Esophagus muscularis mucosa (tissue), 3 donors: ENCODE data around the gene NTM.

ENCODE experiments used
- CTCF ChIP-seq, 3 experiments: fragments of 200-600 bp in 2 of 3; fragments of 450-650 bp in 1 of 3; sonication (generic) in 2 of 3; IDR thresholded peaks; one replicate each; pipeline ENCODE4 v1.5.1; 2017 to 2019; ENCODE audit warnings: antibody characterized with exemption in 3 of 3, mild to moderate bottlenecking in 2 of 3, moderate library complexity in 1 of 3
- EP300 ChIP-seq: sonication (generic); formaldehyde crosslinking; IDR thresholded peaks from one replicate; pipeline ENCODE4 v1.6.1; 2017; ENCODE audit warnings: antibody characterized with exemption

GRCh38 chr11:131855320-131855719 lies 484.9 kb downstream of the NTM start:
- TF ChIP-seq EP300: no peak
- no peak for TF ChIP-seq CTCF (IDR thresholded peaks at IDR 0.05)
